NB4 (cell line): Measurements from ENCODE around the gene WASF3.

Experiments
- DNase-seq: peaks from one replicate; pipeline ENCODE4 v3.0.0; 2010; ENCODE audit warnings: low read depth
- H3K4me3 ChIP-seq: one replicate; pipeline ENCODE4 v1.5.1; 2011; ENCODE audit warnings: mild to moderate bottlenecking, low read depth, low read length, moderate library complexity
- CTCF ChIP-seq: IDR thresholded peaks from one replicate; pipeline ENCODE4 v1.5.1; 2012; ENCODE audit warnings: low read depth, low read length
- MYC ChIP-seq: IDR thresholded peaks from 2 replicates; pipeline ENCODE4 v1.6.1; 2011; ENCODE audit warnings: low read depth, low read length
- POLR2A ChIP-seq: IDR thresholded peaks from 2 replicates; pipeline ENCODE4 v1.6.1; 2011; ENCODE audit warnings: mild to moderate bottlenecking; ENCODE audit not compliant: insufficient read length; ENCODE audit errors: extremely low read depth
- TF ChIP-seq, protein P1 (sequence below): IDR thresholded peaks from 2 replicates; pipeline ENCODE4 v1.6.1; 2011; ENCODE audit warnings: low read depth, low read length

Gene WASF3

GRCh38 chr13:26646603-26647002 is 89.1 kb downstream of the WASF3 start:
- no peak for DNase-seq
- TF ChIP-seq, protein P1, sequence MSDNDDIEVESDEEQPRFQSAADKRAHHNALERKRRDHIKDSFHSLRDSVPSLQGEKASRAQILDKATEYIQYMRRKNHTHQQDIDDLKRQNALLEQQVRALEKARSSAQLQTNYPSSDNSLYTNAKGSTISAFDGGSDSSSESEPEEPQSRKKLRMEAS = no peak
- TF ChIP-seq CTCF = no peak
- TF ChIP-seq POLR2A = no peak
- TF ChIP-seq MYC = no peak
- H3K4me3 ChIP-seq = no peak overlapping the region

- H3K4me3 ChIP-seq = no peak overlapping the region
- TF ChIP-seq POLR2A = no peak
- TF ChIP-seq MYC = no peak
- TF ChIP-seq CTCF = no peak
- TF ChIP-seq, protein P1 = no peak
- no peak for DNase-seq
Observed at GRCh38 chr13:26651234-26651633, 93.8 kb downstream of the WASF3 start.

GRCh38 chr13:26653310-26653709 is 95.8 kb downstream of the WASF3 start:
- H3K4me3 ChIP-seq = no peak overlapping the region
- TF ChIP-seq, protein P1 = no peak
- TF ChIP-seq POLR2A (no peak), CTCF (no peak), MYC (no peak)
- DNase-seq = no peak

DNA sequence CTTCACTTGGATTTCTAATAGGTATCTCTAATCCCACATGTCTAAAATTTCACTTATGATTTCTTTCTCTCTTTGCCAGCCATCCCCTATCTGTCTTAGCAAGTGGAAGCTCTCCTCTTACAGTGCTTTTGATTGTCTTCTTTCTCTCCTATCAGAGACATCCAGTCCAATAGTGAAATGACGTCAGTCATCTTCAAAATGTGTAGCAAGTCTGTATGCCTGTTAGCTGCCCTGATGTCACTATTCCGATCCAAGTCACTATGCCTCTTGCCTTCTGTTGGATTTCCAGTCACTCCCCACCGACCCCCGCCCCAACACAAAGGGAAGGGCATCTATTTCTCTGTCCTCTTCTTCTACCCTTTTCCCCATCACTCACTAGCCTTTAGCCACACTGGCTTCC is 96.4 kb downstream of the WASF3 start:
- no peak overlapping the region for H3K4me3 ChIP-seq
- TF ChIP-seq, protein P1 = no peak
- TF ChIP-seq MYC (no peak), CTCF (no peak), POLR2A (no peak)
- DNase-seq = no peak

DNA sequence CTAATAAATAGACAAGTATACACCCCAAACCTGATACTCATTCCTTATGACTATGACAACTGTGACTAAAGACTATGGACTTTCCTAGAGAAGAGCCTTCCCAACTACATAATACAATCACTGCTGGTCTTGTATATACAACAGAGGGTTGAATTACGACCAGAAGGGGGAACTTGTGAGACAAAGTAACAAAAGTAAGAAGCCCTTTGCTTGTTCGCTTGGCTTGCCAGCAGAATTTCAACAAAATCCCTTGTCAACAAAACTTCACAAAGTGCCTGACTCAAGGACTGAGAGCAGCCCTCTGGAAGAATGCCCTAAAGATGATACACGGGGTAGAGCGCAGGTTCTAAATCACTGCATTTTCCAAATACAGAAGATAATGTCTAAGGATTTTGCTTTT is 99.4 kb downstream of the WASF3 start:
- peak; percentile 47 for DNase-seq
- TF ChIP-seq, protein P1 = no peak
- TF ChIP-seq MYC (no peak), CTCF (peak; percentile 38), POLR2A (no peak)
- H3K4me3 ChIP-seq = no peak overlapping the region
